ENCODE data around the gene EEIG2. TPM values are rescaled to one million over a fixed set of nuclear protein-coding genes. Genes with fewer than 3 reads are reported as not detected.

Gene EEIG2
- total RNA-seq, 1 donor from 2014 or later: 18.5 TPM

DNA sequence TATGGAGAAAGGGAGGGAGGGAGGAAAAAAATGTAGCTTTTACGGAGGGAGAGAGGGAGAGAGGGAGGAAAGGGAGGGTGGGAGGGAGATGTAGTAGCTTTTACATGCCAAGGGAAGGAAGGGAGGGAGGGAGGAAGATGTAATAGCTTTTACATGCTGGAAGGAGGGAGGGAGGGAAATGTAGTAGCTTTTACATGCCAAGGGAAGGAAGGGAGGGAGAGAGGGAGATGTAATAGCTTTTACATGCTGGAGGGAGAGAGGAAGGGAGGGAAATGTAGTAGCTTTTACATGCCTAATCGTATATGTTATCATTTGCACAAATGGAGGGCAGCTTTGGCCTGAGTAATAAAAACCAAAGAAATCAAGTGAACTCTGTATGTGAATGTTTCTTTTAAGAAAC is 35.6 kb downstream of the EEIG2 start:
- Mint-ChIP-seq H3K4me3 (no peak overlapping the region), H3K27ac (no peak overlapping the region), H3K36me3 (ENCODE audit: low read depth) (peaks cover 5% of the 10 kb centered on the region), H3K27me3 (ENCODE audit: insufficient read depth) (peaks cover 2% of the 10 kb centered on the region), H3K4me1 (ENCODE audit: low read depth) (peaks cover 28% of the 10 kb centered on the region), H3K9me3 (no peaks in the 10 kb centered on the region)
- intact Hi-C loops (cut with micrococcal nuclease): no loop called here
- DNase-seq (ENCODE audit: low spot score): no peak

DNA sequence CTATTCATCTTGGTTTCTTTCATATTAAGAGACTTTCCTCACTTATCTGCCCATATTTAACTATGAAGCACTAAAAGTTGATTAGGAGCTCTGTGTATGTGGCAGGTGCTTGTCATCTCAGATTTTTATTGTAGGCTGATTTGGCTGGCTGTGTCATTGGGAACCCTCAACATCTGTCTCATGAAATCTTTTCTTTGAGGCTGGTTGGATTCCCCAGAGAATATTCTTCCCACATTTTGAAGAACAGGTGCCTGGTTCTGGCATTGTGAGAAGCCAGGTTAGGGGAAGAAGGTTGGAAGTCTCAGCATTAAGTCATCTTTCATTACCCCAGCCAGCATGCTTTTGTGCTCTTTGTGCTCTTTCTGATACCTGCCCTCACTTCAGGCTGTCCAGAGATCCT is 37.1 kb downstream of the EEIG2 start:
- intact Hi-C loops (cut with micrococcal nuclease): no loop called here
- no peak overlapping the region for H3K4me3 Mint-ChIP-seq
- no peak overlapping the region for H3K27ac Mint-ChIP-seq
- H3K9me3 Mint-ChIP-seq: no peaks in the 10 kb centered on the region
- H3K27me3 Mint-ChIP-seq (ENCODE audit: insufficient read depth): peaks cover 2% of the 10 kb centered on the region
- peaks cover 16% of the 10 kb centered on the region for H3K4me1 Mint-ChIP-seq (ENCODE audit: low read depth)
- DNase-seq (ENCODE audit: low spot score): no peak
- peaks cover 5% of the 10 kb centered on the region for H3K36me3 Mint-ChIP-seq (ENCODE audit: low read depth)

DNA sequence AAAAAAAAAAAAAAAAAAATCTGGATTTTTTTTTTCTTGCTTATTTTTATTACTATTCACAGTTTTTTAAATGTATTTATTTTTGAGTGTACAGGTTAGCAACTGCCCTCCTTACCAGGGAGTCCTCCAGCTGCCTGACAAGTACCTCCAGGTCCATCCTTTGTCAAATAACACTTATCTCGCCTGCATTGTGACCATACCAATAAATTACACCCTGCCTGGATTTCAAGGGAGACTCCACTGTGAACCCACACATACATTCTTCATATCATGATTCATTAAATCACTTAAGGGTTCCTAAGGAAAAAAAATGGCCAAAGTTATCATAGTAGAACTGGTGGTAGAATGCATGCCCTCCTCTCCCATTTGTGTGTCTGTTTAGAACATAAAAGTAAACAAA is 38.4 kb downstream of the EEIG2 start:
- peaks cover 5% of the 10 kb centered on the region for H3K36me3 Mint-ChIP-seq (ENCODE audit: low read depth)
- no peak for DNase-seq (ENCODE audit: low spot score)
- intact Hi-C loops (cut with micrococcal nuclease): no loop called here
- H3K4me1 Mint-ChIP-seq (ENCODE audit: low read depth): peaks cover 10% of the 10 kb centered on the region
- peaks cover 2% of the 10 kb centered on the region for H3K27me3 Mint-ChIP-seq (ENCODE audit: insufficient read depth)
- no peaks in the 10 kb centered on the region for H3K9me3 Mint-ChIP-seq
- no peak overlapping the region for H3K4me3 Mint-ChIP-seq
- no peak overlapping the region for H3K27ac Mint-ChIP-seq

DNA sequence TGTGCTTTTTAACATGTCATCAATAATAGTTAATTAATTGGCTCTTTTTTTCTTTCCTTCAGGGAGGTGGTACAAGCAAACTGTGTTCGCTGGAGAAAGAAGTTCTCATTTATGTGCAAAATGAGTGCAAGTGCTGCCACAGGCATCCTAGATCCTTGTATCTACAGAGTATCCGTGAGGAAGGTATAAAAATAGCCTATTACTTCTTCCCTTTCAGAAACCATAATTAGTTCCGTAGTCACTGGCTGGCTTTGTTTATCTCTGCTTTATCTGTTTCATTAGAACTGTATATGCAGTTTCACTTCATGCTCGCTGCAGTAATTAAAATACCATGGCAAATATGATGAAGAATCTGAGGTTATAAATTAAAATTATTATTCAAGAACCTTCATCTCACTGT is 40.6 kb downstream of the EEIG2 start:
- H3K27ac Mint-ChIP-seq: no peak overlapping the region
- no peak overlapping the region for H3K4me3 Mint-ChIP-seq
- no peak for DNase-seq (ENCODE audit: low spot score)
- intact Hi-C loops (cut with micrococcal nuclease): no loop called here
- no peaks in the 10 kb centered on the region for H3K9me3 Mint-ChIP-seq
- H3K36me3 Mint-ChIP-seq (ENCODE audit: low read depth): peaks cover 5% of the 10 kb centered on the region
- H3K4me1 Mint-ChIP-seq (ENCODE audit: low read depth): no peaks in the 10 kb centered on the region
- H3K27me3 Mint-ChIP-seq (ENCODE audit: insufficient read depth): no peaks in the 10 kb centered on the region

DNA sequence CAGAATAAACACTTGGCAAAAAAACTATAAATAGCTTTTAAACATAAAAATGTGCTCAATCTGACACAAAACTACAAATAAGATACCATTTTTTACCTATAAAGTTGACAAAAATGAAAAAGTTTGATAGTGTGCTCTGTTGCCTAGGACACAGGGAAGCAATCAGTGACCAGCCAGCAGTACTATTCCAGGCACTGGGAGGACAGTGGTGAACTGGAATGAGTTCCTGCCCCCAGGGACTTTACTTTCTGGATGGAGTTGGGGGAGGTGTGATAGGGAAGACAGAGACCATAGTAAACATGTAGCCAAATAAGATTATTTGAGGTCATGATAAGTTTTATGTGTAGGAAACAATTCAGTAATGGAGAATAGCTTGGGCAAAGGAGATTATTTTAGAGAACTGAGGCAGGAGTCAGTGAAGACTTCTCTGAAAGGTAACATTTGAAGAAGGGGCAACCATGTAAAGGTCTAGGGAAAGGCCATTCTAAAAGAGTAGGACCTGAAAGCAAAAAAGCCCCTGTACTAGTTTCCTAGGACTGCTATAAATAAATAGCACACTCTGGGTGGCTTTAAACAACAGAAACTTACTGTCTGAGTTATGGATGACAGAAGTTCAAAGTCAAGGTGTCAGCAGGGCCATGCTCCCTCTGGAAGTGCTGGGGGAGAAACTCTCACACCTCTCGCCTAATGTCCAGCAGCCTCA is 42.0 kb downstream of the EEIG2 start:
- no peaks in the 10 kb centered on the region for H3K9me3 Mint-ChIP-seq
- intact Hi-C loops (cut with micrococcal nuclease): no loop called here
- H3K27ac Mint-ChIP-seq: no peak overlapping the region
- no peaks in the 10 kb centered on the region for H3K27me3 Mint-ChIP-seq (ENCODE audit: insufficient read depth)
- no peaks in the 10 kb centered on the region for H3K4me1 Mint-ChIP-seq (ENCODE audit: low read depth)
- no peak overlapping the region for H3K4me3 Mint-ChIP-seq
- DNase-seq (ENCODE audit: low spot score): no peak
- peaks cover 5% of the 10 kb centered on the region for H3K36me3 Mint-ChIP-seq (ENCODE audit: low read depth)

DNA sequence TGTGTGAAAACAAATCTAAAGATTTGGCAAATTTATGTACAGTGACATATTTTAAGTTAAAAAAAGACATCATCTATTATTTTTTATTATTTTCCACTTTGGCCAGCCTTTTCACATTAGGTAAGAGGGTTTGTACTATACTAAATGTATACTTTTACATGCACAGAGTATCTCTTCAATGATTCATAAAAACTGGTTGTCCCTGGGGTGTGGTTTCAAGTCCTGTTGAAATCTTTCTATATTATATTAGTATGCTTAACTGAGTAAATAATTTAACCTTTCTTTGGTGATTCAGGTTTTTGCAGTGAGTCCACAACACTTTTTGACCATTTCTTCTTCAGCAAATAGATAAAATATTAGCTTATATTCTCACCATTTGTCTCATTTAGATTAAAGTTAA is 45.7 kb downstream of the EEIG2 start:
- Mint-ChIP-seq H3K9me3 (no peaks in the 10 kb centered on the region), H3K27me3 (ENCODE audit: insufficient read depth) (no peaks in the 10 kb centered on the region), H3K36me3 (ENCODE audit: low read depth) (peaks cover 5% of the 10 kb centered on the region), H3K4me3 (no peak overlapping the region), H3K4me1 (ENCODE audit: low read depth) (no peaks in the 10 kb centered on the region), H3K27ac (no peak overlapping the region)
- no peak for DNase-seq (ENCODE audit: low spot score)
- intact Hi-C loops (cut with micrococcal nuclease): no loop called here

DNA sequence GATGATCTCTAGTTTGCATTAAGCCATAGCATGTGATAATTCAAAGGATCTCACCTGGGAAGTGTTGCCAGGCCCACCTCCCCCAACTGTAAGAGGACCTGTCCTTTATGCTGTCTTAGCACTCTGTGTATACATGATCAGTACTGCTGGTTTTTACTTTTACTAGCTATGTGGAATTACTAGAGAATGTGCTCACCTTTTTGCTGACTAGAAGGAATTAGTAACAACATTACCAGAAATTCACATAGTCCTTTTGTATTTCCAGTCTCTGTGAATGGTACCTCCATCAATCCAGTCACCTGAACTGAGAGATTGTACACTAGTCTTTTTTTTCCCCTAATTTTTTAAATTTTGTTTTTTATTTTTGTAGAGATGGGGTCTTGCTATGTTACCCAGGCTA is 46.6 kb downstream of the EEIG2 start:
- Mint-ChIP-seq H3K9me3 (no peaks in the 10 kb centered on the region), H3K27ac (no peak overlapping the region), H3K4me3 (no peak overlapping the region), H3K27me3 (ENCODE audit: insufficient read depth) (no peaks in the 10 kb centered on the region), H3K4me1 (ENCODE audit: low read depth) (no peaks in the 10 kb centered on the region), H3K36me3 (ENCODE audit: low read depth) (peaks cover 5% of the 10 kb centered on the region)
- DNase-seq (ENCODE audit: low spot score): no peak
- intact Hi-C loops (cut with micrococcal nuclease): no loop called here

DNA sequence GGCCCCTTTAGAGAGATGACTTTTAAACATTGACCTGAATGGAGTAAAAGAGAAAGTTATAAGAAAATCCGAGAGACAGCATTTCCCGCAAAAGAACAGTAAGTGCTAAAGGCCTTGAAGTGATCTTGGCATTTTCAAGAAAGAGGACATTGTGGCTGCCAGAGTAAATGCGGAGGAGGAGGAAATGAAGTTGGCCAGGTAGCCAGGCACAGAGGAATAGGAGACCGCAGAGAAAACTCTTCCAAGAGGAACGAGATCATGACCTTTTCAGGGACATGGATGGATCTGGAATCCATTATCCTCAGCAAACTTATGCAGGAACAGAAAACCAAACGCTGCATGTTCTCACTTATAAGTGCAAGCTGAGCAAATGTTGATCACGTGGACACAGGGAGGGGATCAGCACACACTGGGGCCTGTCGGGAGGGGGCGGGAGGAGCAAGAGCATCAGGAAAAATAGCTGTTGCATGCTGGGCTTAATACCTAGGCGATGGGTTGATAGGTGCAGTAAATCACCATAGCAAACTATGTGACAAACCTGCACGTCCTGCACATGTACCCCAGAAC is 49.7 kb downstream of the EEIG2 start:
- no peak overlapping the region for H3K4me3 Mint-ChIP-seq
- no peak overlapping the region for H3K27ac Mint-ChIP-seq
- intact Hi-C loops (cut with micrococcal nuclease): no loop called here

More for the DNA sequence above, 49.7 kb downstream of the EEIG2 start:
- DNase-seq (ENCODE audit: low spot score): no peak
- no peaks in the 10 kb centered on the region for H3K27me3 Mint-ChIP-seq (ENCODE audit: insufficient read depth)
- H3K9me3 Mint-ChIP-seq: no peaks in the 10 kb centered on the region
- H3K4me1 Mint-ChIP-seq (ENCODE audit: low read depth): no peaks in the 10 kb centered on the region
- peaks cover 2% of the 10 kb centered on the region for H3K36me3 Mint-ChIP-seq (ENCODE audit: low read depth)

Other genes starting within 250 kb of the EEIG2 start
- gene NBPF6, start 109.8 kb upstream of the EEIG2 start, total RNA-seq: 0.13 and 0.47 TPM in 2 replicates
- 17.9 and 20.7 TPM in 2 replicates for gene HENMT1, start 101.0 kb downstream of the EEIG2 start, total RNA-seq
- 94.4 and 99.8 TPM in 2 replicates for gene PRPF38B, start 132.2 kb downstream of the EEIG2 start, total RNA-seq
- gene FNDC7, start 152.8 kb downstream of the EEIG2 start, total RNA-seq: 0.05 TPM in 1 of 2 replicates, not detected in the other
- 39.6 and 42.4 TPM in 2 replicates for gene STXBP3, start 186.6 kb downstream of the EEIG2 start, total RNA-seq